BLaER1 (cell line): ENCODE data around the gene SPPL2B.

Experiments
- H3K27ac ChIP-seq: shearing (Covaris generic); formaldehyde crosslinking; 2 replicates; pipeline ENCODE4 v1.8.1; 2022
- H3K27me3 ChIP-seq: shearing (Covaris generic); formaldehyde crosslinking; 2 replicates; pipeline ENCODE4 v1.8.1; 2022
- H3K36me3 ChIP-seq: shearing (Covaris generic); formaldehyde crosslinking; 2 replicates; pipeline ENCODE4 v1.8.1; 2022
- H3K4me1 ChIP-seq: shearing (Covaris generic); formaldehyde crosslinking; 2 replicates; pipeline ENCODE4 v1.8.1; 2022
- H3K4me2 ChIP-seq: shearing (Covaris generic); formaldehyde crosslinking; 2 replicates; pipeline ENCODE4 v1.8.1; 2022
- H3K4me3 ChIP-seq: shearing (Covaris generic); formaldehyde crosslinking; 2 replicates; pipeline ENCODE4 v1.8.1; 2022
- H3K9ac ChIP-seq: shearing (Covaris generic); formaldehyde crosslinking; 2 replicates; pipeline ENCODE4 v1.8.1; 2022
- H3K9me3 ChIP-seq: shearing (Covaris generic); formaldehyde crosslinking; 2 replicates; pipeline ENCODE4 v1.8.1; 2022
- H4K20me1 ChIP-seq: shearing (Covaris generic); formaldehyde crosslinking; 2 replicates; pipeline ENCODE4 v1.8.1; 2022
- Cebpa-rat ChIP-seq: shearing (Covaris generic); IDR thresholded peaks from 2 replicates; pipeline ENCODE4 v1.8.1; 2022

Gene SPPL2B

DNA sequence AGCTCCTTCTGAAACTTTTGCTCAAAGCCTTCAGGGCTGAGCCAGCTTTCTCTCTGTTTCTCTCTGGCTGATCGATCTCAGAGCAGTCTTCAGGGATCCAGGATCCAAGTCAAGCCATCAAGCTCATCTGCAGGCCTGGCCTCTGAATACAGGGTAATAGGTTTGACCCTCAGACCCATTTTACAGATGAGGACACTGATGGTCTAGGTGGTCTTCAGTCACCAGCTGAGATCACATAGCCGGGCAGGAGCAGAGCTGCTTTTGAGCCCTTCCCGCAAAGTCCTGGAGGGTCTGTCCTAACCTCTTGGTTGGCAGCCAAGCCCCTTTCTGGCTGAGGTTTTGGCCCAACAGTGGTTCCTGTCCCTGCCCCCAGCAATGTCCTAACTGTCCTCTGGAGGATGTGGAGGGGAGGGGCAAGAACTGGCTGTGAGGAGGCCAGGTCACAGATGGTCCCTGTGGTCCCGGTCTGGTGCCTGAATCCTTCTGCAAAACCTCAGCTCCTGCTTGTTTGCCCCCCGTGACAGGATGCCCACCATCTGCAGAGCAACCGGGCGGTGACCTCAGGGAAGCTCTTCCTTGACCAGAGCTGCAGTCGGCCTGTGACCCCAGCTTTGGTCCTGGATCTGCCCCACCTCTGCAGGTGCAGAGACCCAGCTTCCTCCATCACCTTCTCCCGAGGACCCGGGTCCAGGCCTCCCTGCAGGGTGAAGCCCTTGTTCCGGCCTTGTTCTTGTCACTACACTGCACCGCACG is 40.7 kb upstream of the SPPL2B start:
- Histone ChIP-seq H3K4me2 (peak overlapping the region; percentile 99), H3K4me3 (peak overlapping the region; percentile 84; the same call in 1 of the 2 replicates), H3K9ac (peak overlapping the region; percentile 95), H4K20me1 (peaks cover 26% of the 10 kb centered on the region), H3K36me3 (peaks cover 6% of the 10 kb centered on the region), H3K9me3 (no peaks in the 10 kb centered on the region), H3K27me3 (no peaks in the 10 kb centered on the region; the same call in 1 of the 2 replicates), H3K4me1 (peaks cover 83% of the 10 kb centered on the region), H3K27ac (peak overlapping the region; percentile 98)
- no peak for TF ChIP-seq Cebpa-rat

DNA sequence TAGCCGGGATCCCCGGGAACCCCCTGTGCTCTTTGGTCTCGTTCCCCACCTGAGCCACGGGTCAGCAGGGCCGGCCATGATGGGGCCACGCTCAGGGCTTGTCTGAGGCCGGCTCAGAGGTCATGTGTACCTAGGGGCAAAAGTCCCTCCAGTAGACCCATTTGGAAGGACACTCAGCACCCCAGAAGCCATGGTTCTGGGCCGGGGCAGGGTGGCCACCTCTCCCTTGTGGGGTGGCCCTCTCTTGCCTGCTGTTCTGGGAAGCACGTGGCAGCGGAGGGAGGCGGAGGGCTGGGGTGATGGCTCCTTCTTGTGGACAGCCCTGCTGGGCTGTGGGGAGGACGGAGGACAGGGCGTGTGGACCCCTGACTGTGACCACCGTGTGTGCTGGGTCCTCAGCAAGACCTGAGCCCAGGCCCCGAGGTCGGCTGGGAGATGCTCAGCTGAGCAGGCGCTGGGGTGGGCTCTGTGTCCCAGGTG is 40.1 kb upstream of the SPPL2B start:
- H3K9me3 ChIP-seq, result no peaks in the 10 kb centered on the region
- peak overlapping the region; percentile 99 for H3K4me2 ChIP-seq

DNA sequence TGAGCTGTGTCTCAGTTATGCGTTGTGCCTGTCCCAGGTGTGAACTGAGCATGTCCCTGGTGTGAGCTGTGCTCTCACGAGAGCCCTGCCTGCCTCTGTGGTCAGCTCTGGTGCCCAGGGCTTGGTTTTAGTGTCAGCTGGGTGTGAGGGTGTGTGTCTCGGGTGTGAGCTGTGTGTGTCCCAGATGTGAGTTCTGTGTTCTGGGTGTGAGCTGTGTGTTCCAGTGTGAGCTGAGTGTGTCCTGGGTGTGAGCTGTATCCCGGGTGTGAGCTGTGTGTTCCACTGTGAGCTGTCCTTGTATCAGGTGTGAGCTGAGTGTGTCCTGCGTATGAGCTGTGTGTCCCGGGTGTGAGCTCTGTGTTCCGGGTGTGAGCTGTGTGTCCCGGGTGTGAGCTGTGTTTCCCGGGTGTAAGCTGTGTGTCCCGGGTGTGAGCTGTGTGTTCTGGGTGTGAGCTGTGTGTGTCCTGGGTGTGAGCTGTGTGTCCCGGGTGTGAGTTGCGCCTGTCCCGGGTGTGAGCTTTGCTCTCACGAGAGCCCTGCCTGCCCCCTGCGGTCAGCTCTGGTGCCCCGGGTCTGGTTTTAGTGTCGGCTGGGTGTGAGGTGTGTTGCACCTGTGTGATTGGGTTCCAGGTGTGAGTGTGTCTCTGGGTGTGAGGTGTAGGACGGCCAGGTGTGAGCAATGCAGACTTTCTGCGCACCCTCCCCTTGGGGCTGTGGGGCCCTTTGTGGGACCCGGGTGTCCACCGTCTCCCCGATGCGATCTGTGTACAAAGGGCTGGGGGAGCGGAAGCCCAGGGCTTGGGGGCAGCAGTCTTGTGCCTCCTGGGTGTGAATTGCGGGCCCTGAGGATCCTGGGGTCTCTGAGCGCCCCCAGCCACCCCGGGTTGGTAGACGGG is 39.4 kb upstream of the SPPL2B start:
- Histone ChIP-seq H3K4me2 (peak overlapping the region; percentile 99), H3K27me3 (no peaks in the 10 kb centered on the region; the same call in 1 of the 2 replicates), H3K4me3 (peak overlapping the region; percentile 84), H3K9ac (peak overlapping the region; percentile 95), H3K9me3 (no peaks in the 10 kb centered on the region), H3K27ac (peak overlapping the region; percentile 98), H3K4me1 (peaks cover 89% of the 10 kb centered on the region), H3K36me3 (peaks cover 13% of the 10 kb centered on the region), H4K20me1 (peaks cover 36% of the 10 kb centered on the region)
- no peak for TF ChIP-seq Cebpa-rat

More for the DNA sequence above, 40.1 kb upstream of the SPPL2B start:
- Histone ChIP-seq H3K27me3 (no peaks in the 10 kb centered on the region; the same call in 1 of the 2 replicates), H3K4me3 (peak overlapping the region; percentile 84; the same call in 1 of the 2 replicates), H3K27ac (peak overlapping the region; percentile 98), H3K9ac (peak overlapping the region; percentile 95), H3K4me1 (peaks cover 83% of the 10 kb centered on the region), H3K36me3 (peaks cover 12% of the 10 kb centered on the region), H4K20me1 (peaks cover 29% of the 10 kb centered on the region)
- TF ChIP-seq Cebpa-rat, result no peak

DNA sequence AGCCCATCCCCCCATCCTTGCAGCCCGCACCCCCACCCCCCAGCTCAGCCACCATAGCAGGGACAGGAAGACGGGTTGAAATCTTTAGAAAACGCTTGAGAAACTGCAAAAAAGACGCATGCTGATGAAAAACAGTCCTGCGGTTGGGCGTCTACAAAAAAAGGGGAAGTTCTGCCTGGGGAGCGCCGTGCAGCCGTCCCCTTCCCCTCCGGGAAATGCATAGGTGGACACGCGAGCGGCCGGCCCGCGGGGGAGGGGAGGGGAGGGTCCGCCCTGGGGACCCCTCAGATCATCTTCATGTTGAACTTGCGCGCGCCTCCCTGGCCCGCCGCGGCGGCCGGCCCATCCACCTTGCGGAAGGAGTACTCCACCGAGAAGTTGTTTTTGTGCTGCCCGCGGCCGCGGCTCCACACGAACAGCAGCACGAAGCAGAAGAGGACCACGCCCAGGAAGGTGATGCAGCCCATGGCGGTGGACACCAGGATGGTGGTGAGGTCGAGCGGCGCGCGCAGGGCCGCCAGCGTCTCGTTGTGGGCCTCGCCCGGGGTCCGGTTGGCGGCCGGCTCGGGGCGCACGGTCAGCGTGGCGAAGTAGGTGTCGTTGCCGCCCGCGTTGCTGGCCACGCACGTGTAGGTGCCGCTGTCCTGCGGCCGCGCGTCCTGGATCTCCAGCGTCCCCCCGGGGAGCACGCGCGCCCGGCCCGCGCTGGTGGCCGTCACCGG is 38.6 kb upstream of the SPPL2B start:
- peak overlapping the region; percentile 84 for H3K4me3 ChIP-seq
- H3K9me3 ChIP-seq, result no peaks in the 10 kb centered on the region
- H4K20me1 ChIP-seq, result peaks cover 44% of the 10 kb centered on the region
- peak overlapping the region; percentile 95 for H3K9ac ChIP-seq
- no peak for TF ChIP-seq Cebpa-rat
- H3K4me2 ChIP-seq, result peak overlapping the region; percentile 99
- H3K27me3 ChIP-seq, result no peaks in the 10 kb centered on the region; the same call in 1 of the 2 replicates
- H3K4me1 ChIP-seq, result peaks cover 95% of the 10 kb centered on the region
- H3K36me3 ChIP-seq, result peaks cover 13% of the 10 kb centered on the region
- peak overlapping the region; percentile 98 for H3K27ac ChIP-seq

DNA sequence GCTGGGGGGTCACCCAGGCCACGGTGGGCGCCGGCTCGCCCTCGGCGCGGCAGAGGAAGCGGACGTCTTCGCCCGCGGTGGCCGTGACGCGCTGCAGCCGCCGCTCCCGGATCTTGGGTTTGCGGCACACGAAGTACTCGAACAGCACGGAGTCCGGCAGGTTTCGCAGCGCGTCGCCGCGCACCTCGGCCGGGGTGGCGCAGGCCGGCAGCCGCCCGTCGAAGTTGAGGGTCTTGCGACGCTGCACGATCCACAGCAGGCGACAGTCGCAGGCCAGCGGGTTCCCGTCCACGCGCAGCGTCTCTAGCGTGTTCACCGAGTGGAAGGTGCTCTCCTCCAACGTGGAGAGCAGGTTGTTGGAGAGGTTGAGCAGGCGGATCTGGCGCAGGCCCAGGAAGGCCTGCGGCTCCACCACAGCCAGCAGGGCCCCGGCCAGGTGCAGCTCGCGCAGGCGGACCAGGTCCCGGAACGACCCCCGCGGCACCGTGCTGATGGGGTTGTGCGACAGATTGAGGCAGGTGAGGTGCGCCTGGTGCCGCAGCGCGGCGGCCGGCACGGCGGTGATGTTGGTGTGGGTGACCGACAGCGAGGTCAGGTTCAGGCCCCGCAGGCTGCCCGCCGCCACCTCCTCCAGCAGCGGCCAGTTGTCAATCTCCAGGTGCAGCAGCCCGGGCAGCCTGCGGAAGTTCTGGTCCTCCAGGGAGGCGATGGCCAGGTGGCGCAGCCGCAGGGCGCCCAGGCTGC is 37.9 kb upstream of the SPPL2B start:
- no peak for TF ChIP-seq Cebpa-rat
- peak overlapping the region; percentile 99 for H3K4me2 ChIP-seq
- peaks cover 18% of the 10 kb centered on the region for H3K36me3 ChIP-seq
- no peaks in the 10 kb centered on the region for H3K9me3 ChIP-seq
- no peaks in the 10 kb centered on the region; the same call in 1 of the 2 replicates for H3K27me3 ChIP-seq
- peak overlapping the region; percentile 95 for H3K9ac ChIP-seq
- H4K20me1 ChIP-seq, result peaks cover 51% of the 10 kb centered on the region
- peak overlapping the region; percentile 98 for H3K27ac ChIP-seq
- peaks cover 95% of the 10 kb centered on the region for H3K4me1 ChIP-seq
- H3K4me3 ChIP-seq, result peak overlapping the region; percentile 84

DNA sequence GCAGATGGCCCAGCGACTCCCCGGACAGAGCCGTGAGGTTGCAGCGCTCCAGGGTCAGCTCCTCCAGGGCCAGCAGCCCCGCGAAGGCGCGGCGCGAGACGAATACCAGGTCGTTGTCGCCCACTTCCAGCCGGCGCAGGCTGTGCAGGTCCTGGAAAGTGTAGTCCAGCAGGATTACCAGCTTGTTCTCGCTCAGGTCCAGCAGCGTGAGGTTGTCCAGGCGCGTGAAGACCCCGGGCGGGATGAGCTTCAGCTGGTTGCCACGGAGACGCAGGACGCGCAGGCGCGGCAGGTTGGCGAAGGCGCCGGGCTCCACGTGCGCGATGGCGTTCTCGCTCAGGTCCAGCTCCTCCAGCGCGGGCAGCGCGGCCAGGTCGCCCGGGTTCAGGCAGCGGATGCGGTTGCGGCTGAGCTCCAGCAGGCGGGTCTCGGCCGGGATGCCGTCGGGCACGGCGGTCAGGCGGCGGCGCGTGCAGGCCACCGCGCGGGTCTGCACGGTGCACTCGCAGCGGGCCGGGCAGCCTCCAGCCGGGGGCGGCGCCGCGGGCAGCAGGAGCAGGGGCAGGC is 37.2 kb upstream of the SPPL2B start:
- H3K4me2 ChIP-seq, result peak overlapping the region; percentile 99
- H3K36me3 ChIP-seq, result peaks cover 25% of the 10 kb centered on the region
- peak overlapping the region; percentile 98 for H3K27ac ChIP-seq
- no peak for TF ChIP-seq Cebpa-rat
- H3K4me1 ChIP-seq, result peaks cover 95% of the 10 kb centered on the region
- H3K9ac ChIP-seq, result peak overlapping the region; percentile 95
- no peaks in the 10 kb centered on the region; the same call in 1 of the 2 replicates for H3K27me3 ChIP-seq
- peak overlapping the region; percentile 84 for H3K4me3 ChIP-seq
- no peaks in the 10 kb centered on the region for H3K9me3 ChIP-seq
- peaks cover 58% of the 10 kb centered on the region for H4K20me1 ChIP-seq

DNA sequence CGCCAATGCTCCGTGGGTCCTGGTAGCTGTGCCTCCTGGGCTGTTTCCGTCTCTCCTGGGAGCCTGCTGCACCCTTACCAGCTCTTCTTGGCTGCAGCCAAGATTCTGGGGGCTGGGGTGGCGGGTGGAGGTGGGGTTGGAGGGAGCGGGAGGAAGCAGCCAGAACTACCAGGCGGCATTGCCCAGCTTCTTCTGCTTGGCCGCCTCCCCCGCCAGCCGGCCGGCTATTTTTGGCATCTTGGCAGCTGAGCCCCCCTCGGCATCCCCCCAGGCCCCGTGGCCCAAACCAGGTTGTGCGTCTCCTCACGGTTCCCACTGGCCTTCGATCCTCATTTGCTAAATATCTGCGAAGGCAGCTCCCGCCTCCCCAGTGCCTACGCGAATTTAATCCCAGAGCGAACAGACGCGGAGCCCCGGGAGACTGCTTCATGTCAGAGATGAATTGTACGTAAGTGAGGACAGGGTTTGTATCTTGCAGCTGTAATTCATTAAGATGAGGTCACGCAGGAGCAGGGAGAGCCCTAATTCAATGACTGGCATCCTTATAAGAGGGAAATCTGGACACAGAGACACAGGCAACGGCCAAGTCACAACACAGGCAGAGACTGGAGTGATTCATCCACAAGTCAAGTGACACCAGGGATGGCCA is 33.7 kb upstream of the SPPL2B start:
- Histone ChIP-seq H4K20me1 (peaks cover 79% of the 10 kb centered on the region), H3K9ac (no peak overlapping the region), H3K36me3 (peaks cover 26% of the 10 kb centered on the region), H3K4me3 (peak overlapping the region; percentile 59), H3K4me2 (peak overlapping the region; percentile 99), H3K4me1 (peaks cover 96% of the 10 kb centered on the region), H3K27me3 (no peaks in the 10 kb centered on the region; the same call in 1 of the 2 replicates), H3K9me3 (no peaks in the 10 kb centered on the region), H3K27ac (peak overlapping the region; percentile 78)
- TF ChIP-seq Cebpa-rat, result no peak

DNA sequence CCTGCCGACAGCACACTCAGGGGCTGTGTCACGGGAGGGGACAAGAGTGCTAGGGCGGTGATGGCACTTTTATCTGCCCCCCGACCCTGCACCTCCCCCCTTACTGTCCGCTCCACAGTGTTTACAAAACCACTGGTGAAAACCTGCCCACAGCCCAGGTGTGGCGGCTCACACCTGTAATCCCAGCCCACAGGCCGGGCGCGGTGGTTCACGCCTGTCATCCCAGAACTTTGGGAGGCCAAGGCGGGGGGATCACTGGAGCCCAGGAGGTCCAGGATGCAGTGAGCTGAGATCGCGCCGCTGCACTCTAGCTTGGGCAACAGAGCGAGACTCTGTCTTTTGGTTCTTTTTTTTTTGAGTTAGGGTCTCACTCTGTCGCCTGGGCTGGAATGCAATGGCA is 32.3 kb upstream of the SPPL2B start:
- TF ChIP-seq Cebpa-rat, result no peak
- H3K4me2 ChIP-seq, result peak overlapping the region; percentile 99
- no peak overlapping the region for H3K9ac ChIP-seq
- 0 out of 2 replicates have a peak overlapping the region, but pooled peaks have one; percentile 78 for H3K27ac ChIP-seq
- peaks cover 26% of the 10 kb centered on the region for H3K36me3 ChIP-seq
- peaks cover 85% of the 10 kb centered on the region for H4K20me1 ChIP-seq
- H3K27me3 ChIP-seq, result no peaks in the 10 kb centered on the region; the same call in 1 of the 2 replicates
- H3K4me3 ChIP-seq, result no peak overlapping the region
- H3K4me1 ChIP-seq, result peaks cover 97% of the 10 kb centered on the region
- H3K9me3 ChIP-seq, result no peaks in the 10 kb centered on the region
